ENCODE results near the gene TREM2.

The TREM2 gene

DNA sequence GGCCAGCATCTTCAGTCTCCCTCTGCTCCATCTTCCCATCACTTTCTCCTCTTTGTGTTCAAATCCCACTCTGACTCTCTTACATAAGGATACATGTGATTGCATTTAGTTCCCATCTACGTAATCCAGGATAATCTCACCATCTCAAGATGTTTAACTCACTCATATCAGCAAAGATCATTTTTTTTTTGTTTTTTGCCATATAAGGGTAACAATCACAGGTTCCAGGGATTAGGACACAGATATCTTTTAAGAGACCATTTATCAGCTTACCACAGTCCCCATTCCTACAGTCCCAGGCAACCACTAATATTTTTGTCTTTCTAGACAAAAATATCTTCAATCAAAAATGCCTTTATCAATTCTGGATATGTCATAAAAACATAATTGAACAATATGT lies 41.2 kb upstream of the TREM2 start:
- Histone ChIP-seq H3K4me3 (ENCODE audit: low read length) (no peak overlapping the region), H3K9me3 (ENCODE audit: control insufficient read depth, insufficient read depth, low read length) (no peaks in the 10 kb centered on the region), H3K36me3 (ENCODE audit: control insufficient read depth, low read length) (no peaks in the 10 kb centered on the region), H3K27me3 (ENCODE audit: control insufficient read depth, low read length) (no peaks in the 10 kb centered on the region), H3K9me2 (replicated peaks; ENCODE audit: control insufficient read depth, low read length) (no peaks in the 10 kb centered on the region), H3K79me2 (ENCODE audit: control insufficient read depth, low read length) (no peaks in the 10 kb centered on the region), H3F3A (ENCODE audit: control insufficient read depth, insufficient read depth) (peaks cover 25% of the 10 kb centered on the region), H4K20me1 (ENCODE audit: control insufficient read depth, insufficient read depth, low read depth, low read length) (no peaks in the 10 kb centered on the region), H3K4me2 (ENCODE audit: low read length) (no peak overlapping the region), H3K4me1 (ENCODE audit: control insufficient read depth, low read length) (peaks cover 53% of the 10 kb centered on the region), H3K27ac (ENCODE audit: low read depth, low read length) (no peak overlapping the region)
- TF ChIP-seq EZH2phosphoT487 (IDR thresholded peaks at IDR 0.05; ENCODE audit: borderline replicate concordance, low read length): no peak
- TF ChIP-seq, protein P1, sequence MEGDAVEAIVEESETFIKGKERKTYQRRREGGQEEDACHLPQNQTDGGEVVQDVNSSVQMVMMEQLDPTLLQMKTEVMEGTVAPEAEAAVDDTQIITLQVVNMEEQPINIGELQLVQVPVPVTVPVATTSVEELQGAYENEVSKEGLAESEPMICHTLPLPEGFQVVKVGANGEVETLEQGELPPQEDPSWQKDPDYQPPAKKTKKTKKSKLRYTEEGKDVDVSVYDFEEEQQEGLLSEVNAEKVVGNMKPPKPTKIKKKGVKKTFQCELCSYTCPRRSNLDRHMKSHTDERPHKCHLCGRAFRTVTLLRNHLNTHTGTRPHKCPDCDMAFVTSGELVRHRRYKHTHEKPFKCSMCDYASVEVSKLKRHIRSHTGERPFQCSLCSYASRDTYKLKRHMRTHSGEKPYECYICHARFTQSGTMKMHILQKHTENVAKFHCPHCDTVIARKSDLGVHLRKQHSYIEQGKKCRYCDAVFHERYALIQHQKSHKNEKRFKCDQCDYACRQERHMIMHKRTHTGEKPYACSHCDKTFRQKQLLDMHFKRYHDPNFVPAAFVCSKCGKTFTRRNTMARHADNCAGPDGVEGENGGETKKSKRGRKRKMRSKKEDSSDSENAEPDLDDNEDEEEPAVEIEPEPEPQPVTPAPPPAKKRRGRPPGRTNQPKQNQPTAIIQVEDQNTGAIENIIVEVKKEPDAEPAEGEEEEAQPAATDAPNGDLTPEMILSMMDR (IDR thresholded peaks at IDR 0.05; ENCODE audit: low read depth, low read length, poor library complexity, severe bottlenecking): no peak

DNA sequence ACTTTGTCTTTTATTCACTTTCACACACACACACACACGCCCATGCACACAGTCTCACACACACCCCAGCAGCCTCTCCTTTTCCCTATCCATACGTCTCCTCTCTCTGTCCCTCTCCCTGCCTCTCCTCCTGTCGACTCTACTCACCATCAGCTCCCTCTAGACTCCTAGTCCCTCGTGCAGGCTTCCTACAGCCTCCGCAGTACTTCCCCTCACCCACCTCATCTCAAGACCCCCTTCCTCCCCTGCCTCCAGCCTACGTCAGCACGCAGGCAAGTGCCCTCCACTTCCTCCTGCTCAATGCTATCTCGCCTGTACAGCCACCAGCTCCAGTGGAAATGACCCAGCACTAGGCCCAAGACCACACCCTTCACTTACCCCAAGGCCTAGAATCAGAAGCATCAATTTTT lies 38.9 kb upstream of the TREM2 start:
- Histone ChIP-seq H3K79me2 (ENCODE audit: control insufficient read depth, low read length) (no peaks in the 10 kb centered on the region), H3K9me3 (ENCODE audit: control insufficient read depth, insufficient read depth, low read length) (no peaks in the 10 kb centered on the region), H3K4me2 (ENCODE audit: low read length) (peak overlapping the region; percentile 84), H3K4me1 (ENCODE audit: control insufficient read depth, low read length) (peaks cover 43% of the 10 kb centered on the region), H3K27ac (ENCODE audit: low read depth, low read length) (peak overlapping the region; percentile 92), H3F3A (ENCODE audit: control insufficient read depth, insufficient read depth) (peaks cover 25% of the 10 kb centered on the region), H4K20me1 (ENCODE audit: control insufficient read depth, insufficient read depth, low read depth, low read length) (no peaks in the 10 kb centered on the region), H3K9me2 (replicated peaks; ENCODE audit: control insufficient read depth, low read length) (no peaks in the 10 kb centered on the region), H3K4me3 (ENCODE audit: low read length) (peak overlapping the region; percentile 54), H3K27me3 (ENCODE audit: control insufficient read depth, low read length) (no peaks in the 10 kb centered on the region), H3K36me3 (ENCODE audit: control insufficient read depth, low read length) (no peaks in the 10 kb centered on the region)
- TF ChIP-seq, protein P1 (IDR thresholded peaks at IDR 0.05; ENCODE audit: low read depth, low read length, poor library complexity, severe bottlenecking): no peak
- no peak for TF ChIP-seq EZH2phosphoT487 (IDR thresholded peaks at IDR 0.05; ENCODE audit: borderline replicate concordance, low read length)

DNA sequence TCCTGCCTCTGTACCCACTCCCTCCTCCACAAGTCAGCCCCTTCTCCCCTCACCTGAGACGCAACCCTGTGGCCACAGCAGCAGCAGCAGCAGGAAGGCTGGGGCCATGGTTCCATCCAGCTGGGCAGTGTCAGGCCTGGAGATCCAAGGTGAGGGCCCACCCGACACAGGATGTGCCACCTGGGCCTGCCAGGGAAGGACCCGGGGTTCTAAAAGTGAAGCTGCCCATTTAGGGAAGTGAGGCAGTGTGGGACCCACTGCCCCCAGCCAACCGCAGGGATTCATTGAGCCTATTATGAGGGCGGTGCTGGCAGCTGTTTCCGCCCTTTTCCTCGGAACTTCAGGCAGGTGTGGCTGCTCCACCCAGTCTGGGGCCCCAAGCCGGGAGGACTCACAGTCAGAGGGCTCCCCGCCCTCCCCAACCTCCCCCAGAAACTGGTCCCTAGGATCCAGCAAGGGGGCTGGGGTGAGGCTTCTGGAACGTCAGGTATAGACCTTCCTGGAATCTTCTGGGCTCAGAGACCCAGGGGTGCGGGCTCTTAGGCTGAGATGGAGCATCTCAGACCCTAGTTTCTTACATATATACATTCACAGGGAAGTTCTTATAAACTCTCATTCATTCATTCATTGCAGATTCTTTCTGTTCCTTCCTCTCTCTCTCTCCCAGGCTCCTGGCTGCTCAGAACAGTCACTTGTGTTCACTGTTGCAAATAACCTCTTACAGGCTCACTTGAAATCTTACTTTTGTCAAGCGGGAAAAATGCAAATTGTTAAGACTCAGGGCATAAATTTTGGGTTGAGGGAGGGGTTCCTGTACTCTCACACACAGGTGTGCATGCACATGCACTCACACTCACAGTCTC lies 38.2 kb upstream of the TREM2 start, which contains the start of gene TREML2:
TSS of gene TREML2 (minus strand) at position 249 of the 863 bp plus-strand sequence. CDS start at position 108, 141 bp downstream.
- Histone ChIP-seq H3K9me2 (replicated peaks; ENCODE audit: control insufficient read depth, low read length) (no peaks in the 10 kb centered on the region), H3K27ac (ENCODE audit: low read depth, low read length) (peak within 1 kb of the TSS; percentile 92), H4K20me1 (ENCODE audit: control insufficient read depth, insufficient read depth, low read depth, low read length) (no peaks in the 10 kb centered on the region), H3K4me3 (ENCODE audit: low read length) (peak within 1 kb of the TSS; percentile 54), H3K79me2 (ENCODE audit: control insufficient read depth, low read length) (no peaks in the 10 kb centered on the region), H3K9me3 (ENCODE audit: control insufficient read depth, insufficient read depth, low read length) (no peaks in the 10 kb centered on the region), H3K4me2 (ENCODE audit: low read length) (peak within 1 kb of the TSS; percentile 84), H3F3A (ENCODE audit: control insufficient read depth, insufficient read depth) (peaks cover 25% of the 10 kb centered on the region), H3K36me3 (ENCODE audit: control insufficient read depth, low read length) (no peaks in the 10 kb centered on the region), H3K27me3 (ENCODE audit: control insufficient read depth, low read length) (no peaks in the 10 kb centered on the region), H3K4me1 (ENCODE audit: control insufficient read depth, low read length) (peaks cover 43% of the 10 kb centered on the region)
- TF ChIP-seq, protein P1 (IDR thresholded peaks at IDR 0.05; ENCODE audit: low read depth, low read length, poor library complexity, severe bottlenecking): no peak
- no peak for TF ChIP-seq EZH2phosphoT487 (IDR thresholded peaks at IDR 0.05; ENCODE audit: borderline replicate concordance, low read length)
